Activated T-cell treated with anti-CD3 and anti-CD28 coated beads, Interleukin-2, amount 50 U/mL, for 1 hour (primary cell): ENCODE data around the gene RBM6.
"Not testable (repeated sequence)": the region's sequence is repeated elsewhere in the genome, so short reads cannot be mapped to it uniquely, and the experiment has no call there.

Source experiments
- DNase-seq: peaks from one replicate; pipeline ENCODE4 v3.0.0-alpha.2; 2020

RBM6 gene

DNA sequence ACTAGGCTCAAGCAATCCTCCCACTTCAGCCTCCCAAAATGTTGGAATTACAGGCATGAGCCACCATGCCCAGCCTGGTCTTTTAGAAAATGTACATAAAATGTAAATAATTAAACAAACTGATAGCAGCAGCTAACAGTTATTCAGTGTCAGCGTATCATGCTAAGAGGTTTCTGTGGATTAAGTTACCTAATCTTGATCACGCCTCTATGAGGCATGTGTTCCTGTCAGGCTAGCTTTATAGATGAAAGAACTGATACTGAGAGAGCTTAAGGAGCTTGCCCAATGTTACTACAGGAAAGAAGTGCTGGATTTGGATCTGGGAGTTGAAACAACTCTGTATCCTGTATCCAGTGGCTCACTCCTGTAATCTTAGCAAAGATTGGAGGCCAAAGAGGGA lies 25.0 kb upstream of the RBM6 start:
- DNase-seq = no peak

DNA sequence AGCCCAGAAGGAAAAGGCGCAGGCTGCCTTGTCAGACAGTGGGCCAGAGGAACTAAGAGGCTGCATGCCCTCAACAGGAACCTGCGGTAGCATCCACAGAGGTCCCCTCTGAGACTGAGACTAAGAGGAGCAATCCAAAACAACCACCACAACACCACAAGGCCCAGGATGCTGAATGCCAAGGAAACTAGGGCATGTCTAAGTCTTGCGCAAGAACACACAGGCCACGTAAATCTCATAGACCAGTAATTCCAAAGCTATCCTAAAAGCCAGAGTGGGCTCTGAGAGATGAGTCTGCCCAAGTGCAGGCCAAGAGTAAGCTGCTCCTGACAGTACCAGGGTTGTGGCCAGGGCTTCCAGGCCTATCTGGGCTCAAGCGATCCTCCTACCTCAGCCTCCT lies 23.3 kb upstream of the RBM6 start:
- no peak for DNase-seq

DNA sequence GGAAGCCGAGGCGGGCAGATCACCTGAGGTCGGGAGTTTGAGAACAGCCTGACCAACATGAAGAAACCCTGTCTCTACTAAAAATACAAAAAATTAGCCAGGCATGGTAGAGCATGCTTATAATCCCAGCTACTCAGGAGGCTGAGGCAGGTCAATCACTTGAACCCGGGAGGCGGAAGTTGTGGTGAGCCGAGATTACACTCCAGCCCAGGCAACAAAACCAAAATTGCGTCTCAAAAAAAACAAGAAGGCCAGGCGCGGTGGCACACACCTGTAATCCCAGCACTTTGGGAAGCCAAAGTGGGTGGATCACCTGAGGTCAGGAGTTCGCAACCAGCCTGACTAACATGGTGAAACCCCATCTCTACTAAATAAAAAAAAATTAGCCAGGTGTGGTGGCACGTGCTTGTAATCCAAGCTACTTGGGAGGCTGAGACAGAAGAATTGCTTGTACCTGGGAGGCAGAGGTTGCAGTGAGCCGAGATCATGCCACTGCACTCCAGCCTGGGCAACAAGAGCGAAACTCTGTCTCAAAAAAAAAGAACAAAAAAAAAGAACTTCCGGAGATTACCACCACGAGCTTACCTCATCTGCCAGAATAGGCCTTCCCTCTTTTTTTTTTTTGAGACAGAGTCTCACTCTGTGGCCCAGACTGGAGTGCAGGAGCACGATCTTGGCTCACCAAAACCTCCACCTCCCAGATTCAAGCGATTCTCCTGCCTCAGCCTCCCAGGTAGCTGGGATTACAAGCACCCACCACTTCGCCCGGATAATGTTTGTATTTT lies 22.0 kb upstream of the RBM6 start:
- not testable (repeated sequence) for DNase-seq

DNA sequence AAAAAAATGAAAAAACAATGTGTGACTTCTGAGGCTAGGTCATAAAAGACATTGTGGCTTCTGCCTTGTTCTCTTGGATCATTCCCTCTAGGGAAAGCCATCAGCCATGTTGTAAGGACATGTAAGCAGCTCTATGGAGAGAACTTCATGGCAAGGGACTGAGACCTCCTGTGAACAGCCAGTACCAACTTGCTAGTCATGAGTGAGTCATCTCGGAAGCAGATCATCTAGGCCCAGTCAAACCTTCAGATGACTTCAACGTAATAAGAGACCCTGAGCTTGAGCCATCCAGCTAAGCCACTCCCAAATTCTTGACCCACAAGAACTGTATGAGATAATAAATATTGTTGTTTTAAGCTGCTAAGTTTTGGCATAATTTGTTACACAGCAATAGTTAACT lies 15.3 kb upstream of the RBM6 start:
- no peak for DNase-seq

DNA sequence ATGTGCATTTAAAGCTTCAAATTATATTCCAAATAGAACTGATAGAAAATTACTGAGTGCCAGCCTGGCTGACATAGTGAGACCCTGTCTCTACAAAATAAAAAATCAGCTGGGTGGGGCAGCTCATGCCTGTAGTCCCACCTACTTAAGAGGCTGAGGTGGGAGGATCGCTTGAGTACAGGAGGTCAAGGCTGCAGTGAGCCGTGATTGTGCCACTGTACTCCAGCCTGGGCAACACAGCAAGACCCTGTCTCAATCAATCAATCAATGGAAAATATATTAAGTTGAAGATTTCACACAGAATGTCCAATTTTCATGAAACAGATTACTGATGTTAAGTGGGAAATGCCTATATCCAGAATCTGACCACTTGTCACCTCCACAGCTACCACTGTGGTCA lies 14.5 kb upstream of the RBM6 start:
- no peak for DNase-seq

DNA sequence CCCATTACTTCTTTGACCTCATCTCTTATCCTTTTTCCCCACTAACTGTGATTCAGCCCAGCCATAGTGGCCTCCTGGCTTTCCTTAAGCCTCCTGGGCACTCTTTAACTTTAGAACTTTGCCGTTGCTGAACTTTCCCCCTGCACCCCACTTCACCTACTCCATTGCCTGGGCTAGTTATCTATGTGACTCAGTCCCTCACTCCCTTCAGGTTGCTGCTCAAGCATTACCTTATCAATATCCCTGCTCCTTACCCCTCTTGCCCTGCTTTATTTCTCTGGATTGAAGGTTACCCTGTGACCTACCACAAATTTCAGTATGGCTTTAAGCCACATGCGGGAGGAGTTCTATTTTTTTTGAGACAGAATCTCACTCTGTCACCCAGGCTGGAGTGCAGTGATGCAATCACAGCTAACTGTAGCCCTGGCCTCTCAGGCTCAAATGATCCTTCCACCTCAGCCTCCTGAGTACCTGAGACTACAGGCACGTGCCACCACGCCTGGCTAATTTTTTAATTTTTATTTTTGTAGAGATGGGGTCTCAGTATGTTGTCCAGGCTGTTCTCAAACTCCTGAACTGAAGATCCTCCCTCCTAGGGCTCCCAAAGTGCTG lies 13.7 kb upstream of the RBM6 start:
- no peak for DNase-seq

DNA sequence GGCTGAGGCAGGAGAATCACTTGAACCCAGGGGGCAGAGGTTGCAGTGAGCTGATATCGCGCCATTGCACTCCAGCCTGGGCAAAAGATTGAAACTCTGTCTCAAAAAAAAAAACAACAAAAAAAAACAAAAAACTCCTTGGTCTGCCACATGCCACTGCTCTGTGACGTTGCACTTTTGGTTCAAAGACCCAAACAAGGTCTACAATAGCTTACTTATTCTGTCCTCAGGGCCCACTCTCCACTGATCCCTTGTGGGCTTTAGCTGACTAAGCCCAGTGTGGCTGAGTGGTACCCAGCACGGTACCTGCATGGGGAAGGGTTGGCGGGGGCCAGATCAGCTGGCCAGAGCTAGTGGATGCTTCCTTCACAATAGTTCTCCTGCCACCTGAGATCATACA lies 12.2 kb upstream of the RBM6 start:
- DNase-seq = no peak

DNA sequence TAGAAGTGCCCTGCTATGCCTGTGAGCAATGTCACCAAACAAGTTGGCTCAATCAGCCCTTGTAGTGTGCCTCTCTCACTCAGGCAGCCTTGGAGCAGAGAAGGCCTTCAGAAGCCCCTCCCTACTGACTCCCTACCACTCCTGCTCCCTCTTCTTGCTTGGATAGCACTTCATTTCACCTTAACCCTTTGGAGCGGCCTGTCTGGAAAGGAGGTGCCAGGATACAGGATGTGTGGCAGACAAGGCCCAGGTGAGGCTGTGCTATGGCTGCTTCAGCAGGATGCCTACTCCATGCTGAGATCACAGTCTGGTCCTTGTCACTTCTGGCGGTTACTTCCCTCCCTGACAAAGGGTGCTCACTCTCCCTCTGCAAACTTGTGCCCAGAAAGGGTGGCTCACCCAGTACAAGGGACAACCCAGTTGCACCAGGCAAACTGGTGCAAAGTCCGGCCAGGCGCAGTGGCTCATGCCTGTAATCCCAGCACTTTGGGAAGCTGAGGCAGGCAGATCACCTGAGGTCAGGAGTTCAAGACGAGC lies 11.4 kb upstream of the RBM6 start:
- DNase-seq = no peak

DNA sequence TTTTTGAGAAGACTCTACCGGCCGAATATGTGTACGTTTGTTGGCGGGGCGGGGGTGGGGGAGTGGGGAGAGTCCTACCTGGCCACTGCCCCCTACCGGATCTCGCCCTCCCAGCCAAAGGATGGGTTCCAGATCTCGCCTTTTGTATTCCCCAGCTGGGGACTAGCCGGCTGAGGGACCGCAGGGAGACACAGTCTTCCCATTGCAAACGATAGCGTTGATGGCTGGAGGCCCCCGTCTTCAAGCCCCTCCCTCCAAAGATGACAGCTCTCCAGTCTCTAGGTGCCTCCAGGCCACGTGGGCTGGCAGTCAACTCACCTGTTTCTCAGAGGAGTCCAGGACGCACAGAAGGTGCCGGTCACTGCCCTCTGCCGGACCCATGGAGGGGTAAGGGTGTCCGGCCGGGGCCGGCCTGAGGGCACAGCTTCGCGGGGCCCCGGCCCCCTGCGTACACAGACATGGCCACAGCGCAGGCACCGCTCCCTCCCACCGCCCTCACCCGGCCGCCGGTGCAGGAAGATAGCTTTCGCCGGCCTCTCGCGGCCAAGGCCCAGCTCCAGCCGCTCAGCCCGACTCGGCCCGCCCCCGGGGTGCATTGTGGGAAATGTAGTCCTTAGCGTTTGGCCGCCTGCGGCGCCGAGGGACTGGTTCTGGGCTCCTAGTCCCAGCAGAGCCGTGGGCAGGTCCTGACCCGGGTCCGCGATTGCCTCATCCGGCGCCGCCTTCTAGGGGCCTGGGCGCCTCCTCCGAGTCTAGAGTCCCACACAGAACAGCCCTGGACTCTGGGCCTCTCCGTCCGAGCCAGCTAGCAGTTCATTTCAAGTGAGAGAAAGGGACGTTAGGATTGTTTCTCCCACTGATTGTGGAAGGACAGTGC lies 10.4 kb upstream of the RBM6 start, which contains the start of gene MON1A:
MON1A (minus strand) TSS at position 521 of the 877 bp plus-strand sequence. CDS start 16,465 bp downstream, outside the sequence.
- DNase-seq = peak; percentile 87

DNA sequence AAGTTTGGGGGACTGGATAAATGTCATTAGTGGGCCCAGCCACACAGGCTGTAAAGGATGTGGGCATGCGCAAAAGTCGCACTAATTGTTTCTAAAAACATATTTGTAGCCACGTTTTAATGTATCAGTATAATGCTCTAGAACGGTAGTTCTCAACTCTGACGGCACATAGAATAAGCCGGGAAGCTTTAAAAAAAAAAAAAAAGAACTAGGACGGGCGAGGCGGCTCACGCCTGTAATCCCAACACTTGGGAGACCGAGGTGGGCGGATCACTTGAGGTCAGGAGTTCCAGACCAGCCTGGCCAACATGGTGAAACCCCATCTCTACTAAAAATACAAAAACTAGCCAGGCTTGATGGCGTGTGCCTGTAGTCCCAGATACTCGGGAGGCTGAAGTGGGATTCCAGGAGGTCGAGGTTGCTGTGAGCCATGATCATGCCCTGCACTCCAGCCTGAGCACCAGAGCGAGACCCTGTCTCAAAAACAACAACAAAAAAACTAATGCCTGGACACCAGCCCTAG lies 9.7 kb upstream of the RBM6 start:
- no peak for DNase-seq

DNA sequence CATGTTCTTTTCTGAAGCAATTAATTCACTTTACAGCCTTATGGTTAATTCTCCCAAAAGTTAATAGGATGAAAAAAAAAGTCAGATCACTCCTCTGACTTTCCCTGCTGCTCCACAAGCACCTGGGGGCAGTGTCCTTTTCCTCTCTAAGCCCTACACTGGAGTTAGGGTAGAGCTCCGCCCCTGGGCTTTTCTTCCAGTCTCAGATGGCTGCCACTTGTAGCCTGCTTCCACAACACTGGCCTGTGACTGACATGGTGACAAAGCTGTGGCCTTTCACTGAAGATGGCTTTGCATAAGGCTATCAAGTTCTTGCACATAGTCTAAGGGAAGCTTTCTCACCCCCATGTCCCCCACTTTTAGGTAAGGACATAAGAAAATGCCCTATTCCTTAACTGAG lies 9.0 kb upstream of the RBM6 start:
- no peak for DNase-seq

DNA sequence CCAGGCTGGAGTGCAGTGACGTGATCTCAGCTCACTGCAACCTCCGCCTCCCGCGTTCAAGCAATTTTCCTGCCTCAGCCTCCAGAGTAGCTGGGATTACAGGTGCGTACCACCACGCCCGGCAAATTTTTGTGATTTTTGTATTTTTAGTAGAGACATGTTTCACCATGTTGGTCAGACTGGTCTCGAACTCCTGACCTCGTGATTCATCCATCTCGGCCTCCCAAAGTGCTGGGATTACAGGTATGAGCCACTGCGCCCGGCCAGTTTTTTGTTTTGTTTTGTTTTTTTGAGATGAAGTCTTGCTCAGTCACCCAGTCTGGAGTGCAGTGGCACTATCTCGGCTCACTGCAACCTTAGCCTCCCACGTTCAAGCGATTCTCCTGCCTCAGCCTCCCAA lies 7.7 kb upstream of the RBM6 start:
- not testable (repeated sequence) for DNase-seq

DNA sequence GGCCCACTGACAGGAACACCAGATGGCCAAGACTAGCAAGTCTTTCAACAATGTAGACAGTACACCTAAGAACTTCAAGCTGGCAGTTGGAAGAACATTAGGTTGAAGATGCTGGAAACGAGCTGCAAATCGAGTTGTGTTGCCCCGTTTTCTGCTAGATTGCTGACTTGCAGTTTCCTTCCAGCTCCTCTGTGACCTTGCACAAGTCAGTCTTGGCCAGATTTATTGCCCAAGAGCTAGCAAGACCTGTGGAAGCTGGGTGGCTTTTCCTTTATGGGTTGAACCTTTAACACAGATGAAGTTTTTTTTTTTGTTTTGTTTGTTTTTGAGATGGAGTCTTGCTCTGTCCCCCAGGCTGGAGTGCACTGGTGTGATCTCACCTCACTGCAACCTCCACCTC lies 2.9 kb upstream of the RBM6 start:
- DNase-seq = no peak

DNA sequence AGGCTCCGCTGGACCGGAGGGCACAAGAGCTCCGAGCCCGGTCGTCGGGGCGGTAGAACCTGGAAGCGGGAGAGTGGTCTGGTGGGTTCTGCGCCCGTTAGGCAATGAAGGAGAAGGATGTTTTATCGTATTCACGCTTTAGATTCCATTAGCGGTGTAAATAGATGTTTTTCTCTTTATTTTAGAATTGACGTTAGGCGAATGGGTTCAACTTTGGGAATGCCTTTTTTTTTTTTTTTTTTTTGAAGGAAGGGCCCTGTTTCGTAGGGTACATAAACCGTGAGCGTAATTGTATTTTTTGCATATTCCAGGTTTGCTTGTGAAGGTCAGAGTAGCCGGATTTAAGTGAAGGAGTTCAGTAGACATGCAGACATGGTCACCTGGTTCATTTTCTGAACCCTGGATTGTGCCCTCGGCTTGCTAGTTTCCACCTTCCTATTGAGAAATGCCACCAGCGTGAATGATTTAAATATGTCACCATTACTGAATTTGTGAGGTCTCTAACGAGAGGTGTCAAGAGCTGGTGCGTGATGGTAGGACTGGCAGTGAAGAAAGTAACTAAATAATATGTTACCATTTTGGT lies 808 bp downstream of the RBM6 start:
- DNase-seq = no peak

DNA sequence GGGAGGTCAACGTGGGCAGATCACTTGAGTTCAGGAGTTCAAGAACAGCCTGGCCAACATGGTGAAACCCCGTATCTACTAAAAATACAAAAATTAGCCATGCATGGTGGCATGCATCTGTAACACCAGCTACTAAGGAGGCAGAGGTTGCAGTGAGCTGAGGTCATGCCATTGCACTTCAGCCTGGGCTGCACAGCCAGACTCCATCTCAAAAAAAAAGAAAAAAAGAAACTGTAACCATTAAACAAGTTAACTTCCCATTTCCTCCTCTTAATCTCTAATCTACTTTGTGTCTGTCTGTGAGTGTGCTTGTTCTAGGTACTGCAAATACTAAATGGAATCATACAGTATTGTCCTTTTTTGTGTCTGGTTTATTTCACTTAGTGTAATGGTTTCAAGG lies 2.7 kb downstream of the RBM6 start:
- DNase-seq = no peak

DNA sequence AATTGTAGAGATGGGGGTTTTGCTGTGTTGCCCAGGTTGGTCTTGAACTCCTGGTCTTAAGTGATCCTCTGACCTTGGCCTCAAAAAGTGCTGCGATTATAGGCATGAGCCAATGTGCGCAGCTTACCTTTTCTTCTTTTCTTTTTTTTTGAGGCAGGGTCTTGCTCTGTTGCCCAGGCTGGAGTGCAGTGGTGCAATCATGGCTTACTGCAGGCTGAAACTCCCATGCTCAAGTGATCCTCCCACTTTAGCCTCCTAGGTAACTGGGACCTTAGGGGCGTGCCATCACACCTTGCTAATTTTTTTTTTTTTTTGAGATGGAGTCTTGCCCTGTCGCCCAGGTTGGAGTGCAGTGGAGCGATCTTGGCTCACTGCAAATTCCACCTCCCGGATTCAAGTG lies 13.0 kb downstream of the RBM6 start:
- no peak for DNase-seq

DNA sequence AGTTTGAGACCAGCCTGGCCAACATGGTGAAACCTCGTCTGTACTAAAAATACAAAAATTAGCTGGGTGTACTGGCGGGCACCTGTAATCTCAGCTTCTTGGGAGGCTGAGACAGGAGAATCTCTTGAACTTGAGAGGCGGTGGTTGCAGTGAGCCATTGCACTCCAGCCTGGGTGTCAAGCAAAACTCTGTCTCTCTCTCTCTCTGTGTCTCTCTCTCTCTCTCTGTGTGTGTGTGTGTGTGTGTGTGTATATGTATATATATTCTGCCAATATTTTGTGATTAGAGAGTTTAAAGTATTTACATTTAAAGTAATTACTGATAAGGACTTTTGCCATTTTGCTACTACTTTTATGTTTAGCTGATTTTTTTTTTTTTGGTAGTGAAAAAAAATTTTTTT lies 15.7 kb downstream of the RBM6 start:
- no peak for DNase-seq

DNA sequence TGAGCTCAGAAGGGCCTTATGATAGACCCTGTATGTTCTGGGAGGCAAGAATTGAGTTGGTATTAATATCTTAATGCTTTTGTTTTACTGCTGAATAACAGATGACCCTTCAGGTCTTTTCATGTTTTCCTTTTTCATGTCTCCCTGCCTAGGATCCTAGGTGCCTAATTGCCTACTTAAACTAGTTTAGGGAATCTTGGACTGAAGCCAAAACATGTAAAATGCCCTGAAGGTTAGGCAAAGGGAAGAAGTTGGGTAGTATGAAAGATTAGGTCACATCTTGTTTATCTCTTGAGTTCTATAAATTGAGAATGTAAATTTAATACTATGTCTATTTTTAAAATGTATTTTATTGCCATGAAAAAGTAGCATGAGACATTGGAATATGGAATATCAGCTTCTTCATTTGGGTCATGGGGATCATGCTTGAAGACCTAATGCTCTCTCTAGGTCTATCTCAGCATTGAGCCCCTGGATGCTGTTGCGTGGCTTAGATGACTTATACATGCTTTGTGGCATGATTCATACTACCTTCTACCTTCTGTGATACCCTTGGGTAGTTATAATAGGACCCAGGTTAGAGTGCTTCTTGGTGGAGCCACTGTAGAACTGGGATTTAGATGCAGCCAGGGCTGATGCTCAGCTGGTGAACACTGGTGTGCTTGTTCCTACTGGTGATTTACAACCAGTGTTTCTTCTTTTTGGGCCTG lies 26.4 kb downstream of the RBM6 start:
- no peak for DNase-seq

DNA sequence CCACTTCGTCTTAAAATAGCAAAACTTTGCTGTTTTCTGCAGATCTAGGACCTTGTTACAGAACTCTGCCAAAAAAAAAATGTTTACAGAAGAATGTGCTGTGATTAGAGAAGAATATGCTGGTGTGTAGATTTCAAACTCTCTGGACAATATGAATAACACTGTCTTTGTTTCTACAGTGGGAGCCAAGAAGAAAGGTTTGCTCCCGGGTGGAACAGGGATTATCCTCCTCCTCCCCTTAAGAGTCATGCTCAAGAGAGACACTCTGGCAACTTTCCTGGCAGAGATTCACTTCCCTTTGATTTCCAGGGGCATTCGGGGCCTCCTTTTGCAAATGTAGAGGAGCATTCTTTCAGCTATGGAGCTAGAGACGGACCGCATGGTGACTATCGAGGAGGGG lies 27.3 kb downstream of the RBM6 start:
- no peak for DNase-seq

DNA sequence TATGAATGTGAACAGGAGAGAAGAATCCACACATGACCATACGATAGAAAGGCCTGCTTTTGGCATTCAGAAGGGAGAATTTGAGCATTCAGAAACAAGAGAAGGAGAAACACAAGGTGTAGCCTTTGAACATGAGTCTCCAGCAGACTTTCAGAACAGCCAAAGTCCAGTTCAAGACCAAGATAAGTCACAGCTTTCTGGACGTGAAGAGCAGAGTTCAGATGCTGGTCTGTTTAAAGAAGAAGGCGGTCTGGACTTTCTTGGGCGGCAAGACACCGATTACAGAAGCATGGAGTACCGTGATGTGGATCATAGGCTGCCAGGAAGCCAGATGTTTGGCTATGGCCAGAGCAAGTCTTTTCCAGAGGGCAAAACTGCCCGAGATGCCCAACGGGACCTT lies 28.4 kb downstream of the RBM6 start:
- no peak for DNase-seq

DNA sequence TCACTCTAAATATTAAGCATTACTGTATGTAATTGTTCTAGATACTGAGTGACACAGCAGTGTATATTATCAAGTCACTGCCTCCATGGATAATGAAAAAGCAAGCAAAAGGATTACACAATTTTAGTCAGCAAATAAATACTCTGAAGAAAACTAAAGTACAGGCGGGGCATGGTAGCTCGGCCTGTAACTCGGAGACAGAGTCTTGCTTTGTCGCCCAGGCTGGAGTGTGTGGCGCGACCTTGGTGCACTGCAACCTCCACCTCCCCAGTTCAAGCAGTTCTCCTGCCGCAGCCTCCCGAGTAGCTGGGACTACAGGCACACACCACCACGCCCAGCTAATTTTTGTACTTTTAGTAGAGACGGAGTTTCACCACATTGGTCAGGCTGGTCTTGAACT lies 32.7 kb downstream of the RBM6 start:
- DNase-seq = no peak

DNA sequence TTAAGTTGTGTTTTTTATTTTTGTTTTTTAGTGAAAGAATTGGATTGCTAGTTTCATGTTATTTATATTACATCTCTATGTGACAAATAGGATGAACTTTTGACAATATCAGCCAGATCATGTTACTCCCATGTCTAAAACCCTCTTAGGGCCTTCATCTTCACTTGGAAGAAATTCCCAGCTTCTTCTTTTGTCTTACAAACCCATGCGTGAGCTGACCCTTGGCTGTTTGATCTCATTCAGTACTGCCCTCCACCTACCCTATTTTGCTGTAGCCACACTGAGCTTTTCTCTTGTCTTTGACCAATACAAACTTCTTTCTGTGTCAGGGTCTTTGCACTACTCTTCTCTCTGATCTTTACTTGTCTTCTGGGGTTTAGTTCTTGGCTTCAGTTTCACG lies 37.0 kb downstream of the RBM6 start:
- no peak for DNase-seq
